Measurements from ENCODE around the gene FMNL2.

The FMNL2 gene

DNA sequence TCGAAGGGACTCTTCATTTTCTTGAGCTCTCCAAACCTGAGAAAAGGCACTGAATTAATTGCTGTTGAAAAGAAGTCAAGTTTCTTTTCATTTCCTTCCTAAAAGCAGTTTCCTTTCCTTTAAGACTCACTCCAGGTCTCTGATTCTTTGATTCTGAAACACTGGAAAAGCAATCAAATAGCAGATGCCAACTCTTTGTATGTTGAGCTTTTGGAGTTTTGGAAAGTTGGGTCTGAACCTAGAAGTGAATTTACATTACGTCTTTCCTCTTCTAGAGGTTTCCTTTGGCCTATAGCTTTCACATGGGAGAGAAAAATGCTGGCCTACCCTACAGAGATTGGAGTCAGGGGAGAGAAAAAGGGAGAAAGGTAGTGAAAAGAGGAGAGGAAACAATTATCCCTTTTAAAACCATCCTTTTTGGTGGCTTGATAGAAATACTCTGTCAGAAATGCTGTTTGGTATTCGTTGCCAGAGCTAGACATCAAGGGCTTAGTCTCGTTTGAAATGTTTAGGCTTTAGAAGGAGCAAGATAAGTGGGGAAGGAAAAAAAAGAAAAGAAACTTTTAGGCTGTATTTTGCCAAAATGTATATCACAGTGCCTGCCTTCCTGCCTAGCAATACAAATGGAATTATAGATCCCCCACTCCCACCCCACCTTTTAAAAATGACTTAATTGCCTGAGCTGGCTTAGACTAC, 194.6 kb downstream of the FMNL2 start:
- H3K27ac ChIP-seq: no peak overlapping the region

DNA sequence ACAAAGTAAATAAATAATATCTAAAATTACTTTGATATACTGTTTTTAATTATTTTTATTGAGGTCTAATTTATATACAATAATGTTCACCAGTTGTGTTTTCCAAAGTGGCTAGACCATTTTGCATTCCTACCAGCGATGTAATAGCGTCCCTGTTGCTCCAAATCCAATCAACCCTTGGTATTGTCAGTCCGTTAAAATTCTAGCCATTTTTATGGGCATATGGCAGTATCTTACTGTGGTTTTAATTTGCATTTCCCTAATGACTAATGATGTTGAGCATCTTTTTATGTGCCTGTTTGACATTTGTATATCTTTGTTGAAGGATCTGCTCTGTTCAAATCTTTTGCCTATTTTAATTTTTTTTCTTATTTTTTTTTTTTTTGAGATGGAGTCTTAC, 197.3 kb downstream of the FMNL2 start:
- no peak overlapping the region for H3K27ac ChIP-seq
- no peak overlapping the region for H3K4me3 ChIP-seq

More for the DNA sequence above, 194.6 kb downstream of the FMNL2 start:
- H3K4me3 ChIP-seq: no peak overlapping the region

DNA sequence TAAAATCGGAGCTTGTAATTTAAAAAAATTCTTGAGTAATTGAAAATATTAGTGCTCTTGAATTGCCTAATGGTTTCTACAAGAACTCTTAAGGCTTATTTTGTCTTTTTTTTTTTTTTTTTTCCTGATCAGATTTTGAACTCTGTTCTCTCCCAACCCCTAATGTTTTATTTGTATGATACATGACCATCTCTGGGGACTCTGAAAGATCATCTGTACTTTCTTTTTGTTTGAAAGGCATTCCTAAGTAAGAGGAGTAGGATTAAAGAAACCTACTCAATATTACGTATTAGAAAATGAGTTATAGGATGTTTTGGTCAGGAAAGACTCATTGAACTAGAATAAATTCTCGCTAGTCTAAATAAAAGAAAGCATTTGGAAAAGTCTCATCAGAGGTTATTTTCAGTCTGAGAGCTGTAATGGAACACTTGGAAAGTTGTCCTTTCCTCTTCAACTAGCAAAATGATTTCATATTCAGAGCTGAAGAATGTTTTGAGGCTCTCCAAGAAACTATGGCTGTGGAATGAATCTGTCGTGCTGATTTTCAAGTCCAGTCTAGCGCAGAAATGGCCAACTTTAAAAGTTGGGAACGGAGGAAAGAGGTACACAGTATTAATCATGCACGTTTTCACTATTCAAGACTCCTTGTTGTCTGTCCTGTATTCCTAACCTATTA, 199.6 kb downstream of the FMNL2 start:
- H3K27ac ChIP-seq: peak overlapping the region in 4 of 21 experiments; percentile 8 to 30 (median 20)
- H3K4me3 ChIP-seq: no peak overlapping the region

DNA sequence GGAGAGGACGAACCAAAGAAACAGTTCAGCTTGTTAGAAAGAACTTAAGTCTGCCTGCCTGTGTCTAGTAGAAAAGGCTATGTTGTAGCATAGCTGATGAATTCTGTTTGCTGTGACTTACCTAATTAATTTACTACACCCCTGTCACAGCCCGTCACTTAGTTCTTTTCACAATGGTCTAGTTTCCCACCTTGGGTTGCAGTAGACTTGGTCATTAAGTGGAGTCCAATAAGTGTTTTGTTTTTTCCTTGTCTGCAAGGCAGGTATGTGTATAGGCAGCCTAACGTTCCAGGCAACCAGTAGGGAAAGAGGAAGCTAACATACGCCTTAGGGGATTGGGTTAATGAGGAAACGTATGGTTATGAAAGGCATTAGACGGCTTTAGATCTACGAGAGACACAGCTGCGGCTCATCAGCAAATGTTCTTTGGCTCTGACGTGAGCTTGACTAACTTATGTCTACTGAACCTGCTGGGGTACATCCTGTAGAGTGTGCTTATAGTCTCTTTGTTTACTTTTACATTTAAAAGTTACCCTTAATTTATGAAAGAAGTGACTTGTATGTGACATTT, 202.2 kb downstream of the FMNL2 start:
- Histone ChIP-seq H3K4me3 (no peak overlapping the region), H3K27ac (no peak overlapping the region)

DNA sequence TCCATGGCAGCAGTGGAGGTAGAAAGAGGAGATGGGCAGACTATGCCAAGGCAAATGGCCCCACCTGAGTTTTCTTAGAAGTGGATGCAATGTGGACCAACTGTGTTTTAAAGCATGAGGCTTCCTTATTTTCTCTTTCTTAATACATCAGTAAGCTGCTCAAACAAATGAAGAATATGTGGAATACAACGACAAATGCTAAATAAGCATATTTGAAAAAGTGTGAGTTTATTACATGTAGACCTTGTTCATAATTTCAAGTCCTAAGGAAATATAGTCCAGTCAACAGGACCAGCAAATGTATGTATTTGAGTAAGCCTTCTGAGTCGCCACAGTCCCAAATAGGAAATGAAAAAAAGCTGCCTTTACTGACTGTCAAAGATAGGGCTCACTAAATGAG, 204.4 kb downstream of the FMNL2 start:
- H3K27ac ChIP-seq: no peak overlapping the region
- no peak overlapping the region for H3K4me3 ChIP-seq

DNA sequence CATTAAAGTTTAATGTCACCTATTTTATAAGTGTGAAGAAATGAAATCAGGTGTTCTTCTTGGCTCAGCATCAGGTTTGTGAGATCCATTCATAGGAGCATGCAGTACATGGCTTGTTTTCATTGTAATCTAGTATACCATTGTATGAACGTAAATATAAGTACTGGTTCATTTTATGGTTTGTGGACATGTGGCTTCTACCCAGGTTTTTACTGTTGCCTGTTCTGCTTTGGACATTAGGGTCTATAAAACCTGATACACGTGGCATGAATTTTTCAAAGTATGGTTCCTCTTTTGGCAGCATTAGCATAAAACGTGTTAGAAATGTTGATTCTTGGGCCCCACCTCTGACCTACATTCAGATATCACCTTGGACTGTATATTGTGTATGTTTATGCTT, 206.7 kb downstream of the FMNL2 start:
- Histone ChIP-seq H3K27ac (no peak overlapping the region), H3K4me3 (no peak overlapping the region)

DNA sequence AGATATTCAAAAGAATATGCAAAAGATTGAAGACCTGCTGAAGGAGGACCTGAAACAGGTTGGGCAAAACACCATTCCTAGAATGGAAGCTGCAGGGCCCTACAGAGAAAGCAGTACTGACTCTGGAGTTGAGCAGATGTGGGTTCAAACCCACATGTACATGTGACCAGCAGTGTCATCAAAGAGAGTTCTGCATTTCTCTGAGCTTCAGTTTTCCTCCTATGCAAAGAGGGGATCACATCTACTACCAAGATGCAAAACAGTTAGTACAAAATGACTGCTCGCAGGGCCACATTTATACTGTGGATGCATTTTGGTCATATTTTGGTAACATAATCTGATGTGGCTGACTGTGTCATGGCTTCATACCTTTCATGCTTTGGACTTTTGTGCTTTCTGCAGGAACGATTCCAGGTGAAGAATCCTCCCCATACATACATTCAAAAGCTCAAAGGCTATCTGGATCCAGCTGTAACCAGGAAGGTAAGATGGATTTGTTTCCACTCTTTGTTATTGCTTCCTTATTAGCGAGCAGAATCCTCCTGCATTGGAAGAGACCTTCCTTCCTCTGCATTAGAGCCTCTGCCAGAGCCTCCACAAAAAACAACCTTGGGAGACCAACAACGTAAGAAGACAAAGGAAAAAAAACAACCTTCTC, 207.5 kb downstream of the FMNL2 start:
- Histone ChIP-seq H3K4me3 (no peak overlapping the region), H3K27ac (peak overlapping the region in 4 of 21 experiments; percentile 6 to 61 (median 50))

DNA sequence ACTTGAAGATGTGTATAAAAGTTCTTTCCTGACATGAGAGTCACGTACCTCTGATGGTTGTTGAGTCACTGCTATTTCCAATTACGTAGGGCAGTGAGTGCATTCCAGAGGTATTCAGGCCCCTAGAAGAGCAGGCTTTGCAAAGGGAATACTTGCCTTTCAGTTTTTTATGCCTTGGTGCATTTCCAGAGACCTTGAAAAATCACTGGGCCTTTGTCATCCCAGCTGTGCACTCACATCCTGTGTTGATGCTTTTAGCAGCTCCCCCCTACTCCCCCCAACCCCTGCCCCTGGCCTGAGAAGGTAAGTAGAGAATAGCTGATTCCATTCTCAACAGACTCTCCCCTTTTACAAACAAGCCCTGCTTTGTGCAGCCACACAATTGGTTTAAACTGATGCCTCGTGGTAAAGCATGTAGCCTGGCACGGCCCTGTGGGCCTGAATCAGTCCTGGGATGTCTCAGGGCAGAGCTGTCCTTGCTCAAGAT, 208.1 kb downstream of the FMNL2 start:
- peak overlapping the region in 5 of 21 experiments; percentile 2 to 61 (median 48) for H3K27ac ChIP-seq

DNA sequence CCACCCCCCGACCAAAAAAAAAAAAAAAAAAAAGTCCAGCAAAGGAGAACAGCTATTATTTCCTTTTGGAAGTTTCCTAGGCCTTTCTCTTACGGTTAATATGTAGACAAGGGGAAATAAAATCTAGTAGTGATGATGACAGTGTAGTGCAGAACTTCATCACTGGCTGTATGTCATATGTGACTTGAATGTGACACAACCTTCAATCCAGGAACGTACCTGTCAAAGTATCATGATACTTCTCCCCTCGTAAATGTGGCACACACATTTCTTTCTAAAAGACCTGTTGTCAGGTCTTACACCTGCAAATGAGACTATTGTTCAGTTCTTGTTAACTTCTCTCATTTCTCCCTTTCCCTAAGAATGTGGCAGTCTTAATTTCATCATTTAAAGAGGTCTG, 208.7 kb downstream of the FMNL2 start:
- Histone ChIP-seq H3K4me3 (no peak overlapping the region), H3K27ac (peak overlapping the region in 2 of 21 experiments; percentile 7 to 61)

More for the DNA sequence above, 208.1 kb downstream of the FMNL2 start:
- no peak overlapping the region for H3K4me3 ChIP-seq

DNA sequence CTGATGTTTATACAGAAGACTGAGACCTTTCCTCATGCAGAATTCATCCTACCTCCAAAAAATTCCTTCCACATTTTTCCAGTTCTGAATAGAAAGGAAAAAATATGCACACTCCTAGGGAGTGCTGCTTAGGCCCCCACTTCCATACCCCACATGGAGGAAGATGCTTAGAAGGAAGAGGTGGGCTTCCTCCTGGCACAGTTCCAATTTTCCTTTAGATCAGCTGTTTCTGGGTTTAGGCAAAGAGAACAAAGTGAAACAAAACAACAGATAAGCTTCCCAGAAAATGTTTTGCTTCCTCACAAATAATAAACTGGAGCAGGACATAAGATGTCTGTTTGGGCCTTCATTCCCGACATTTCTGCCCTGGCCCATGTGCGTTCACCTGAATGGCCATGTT, 209.7 kb downstream of the FMNL2 start:
- Histone ChIP-seq H3K4me3 (no peak overlapping the region), H3K27ac (no peak overlapping the region)

DNA sequence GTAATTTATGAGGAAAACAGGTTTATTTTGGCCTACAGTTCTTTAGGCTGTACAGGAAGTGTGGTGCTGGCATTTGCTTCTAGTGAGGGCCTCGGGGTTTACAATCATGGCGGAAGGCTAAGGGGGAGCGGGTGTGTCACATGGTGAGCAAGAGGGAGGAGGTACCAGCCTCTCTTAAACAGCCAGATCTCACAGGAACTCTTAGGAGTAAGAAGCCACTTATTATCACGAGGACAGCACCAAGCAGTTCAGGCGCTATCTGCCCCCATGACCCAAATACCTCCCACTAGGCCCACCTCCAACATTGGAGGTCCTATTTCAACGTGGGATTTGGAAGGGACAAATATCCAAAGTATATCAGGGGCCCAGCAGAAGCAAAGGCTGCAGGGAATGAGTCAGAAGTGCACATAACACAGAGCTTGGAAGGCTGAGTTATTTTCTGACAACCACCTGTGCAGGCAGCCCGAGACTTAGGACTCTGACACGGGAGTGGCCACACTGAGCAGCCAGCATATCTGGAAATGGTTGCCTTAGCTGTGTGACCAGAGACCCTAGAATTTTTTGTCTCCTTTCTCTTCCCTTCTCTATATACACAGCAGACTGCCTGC, 211.4 kb downstream of the FMNL2 start:
- Histone ChIP-seq H3K27ac (peak overlapping the region in 1 of 21 experiments; percentile 36), H3K4me3 (no peak overlapping the region)

DNA sequence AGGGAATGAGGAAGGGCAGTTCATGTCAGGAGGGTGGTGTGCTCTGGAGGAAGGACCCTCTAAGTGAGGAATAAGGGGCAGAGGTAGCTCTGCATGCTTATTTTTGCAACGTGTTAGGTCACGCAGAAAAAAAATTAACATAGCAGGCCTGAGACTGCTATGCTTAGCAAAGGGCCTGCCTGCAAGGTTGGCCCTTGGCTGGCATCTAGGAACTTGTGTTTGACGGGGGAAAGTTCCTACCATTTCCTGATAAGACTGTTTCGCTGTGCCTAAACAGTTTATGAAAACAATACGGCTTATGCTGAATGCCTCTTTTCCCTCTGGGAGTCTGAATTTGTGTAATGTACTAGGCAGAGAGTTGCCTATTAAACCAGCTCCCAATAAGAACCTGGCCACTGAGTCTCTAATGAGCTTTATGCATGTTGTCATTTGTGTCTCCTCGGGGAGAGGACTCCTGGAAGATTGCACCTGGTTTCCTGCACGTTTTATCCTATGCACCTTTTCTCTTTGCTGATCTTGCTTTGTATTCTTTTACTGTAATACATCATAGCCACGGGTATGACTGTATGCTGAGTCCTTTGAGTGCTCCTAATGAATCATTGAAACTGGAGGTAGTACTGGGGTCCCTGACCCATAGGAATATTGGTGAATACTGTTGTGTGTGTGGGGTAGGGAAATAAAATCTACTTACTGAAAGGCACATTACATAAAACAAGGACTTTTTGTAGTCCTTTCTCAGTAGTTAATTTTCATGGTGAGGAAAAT, 213.3 kb downstream of the FMNL2 start:
- no peak overlapping the region for H3K4me3 ChIP-seq
- no peak overlapping the region for H3K27ac ChIP-seq

DNA sequence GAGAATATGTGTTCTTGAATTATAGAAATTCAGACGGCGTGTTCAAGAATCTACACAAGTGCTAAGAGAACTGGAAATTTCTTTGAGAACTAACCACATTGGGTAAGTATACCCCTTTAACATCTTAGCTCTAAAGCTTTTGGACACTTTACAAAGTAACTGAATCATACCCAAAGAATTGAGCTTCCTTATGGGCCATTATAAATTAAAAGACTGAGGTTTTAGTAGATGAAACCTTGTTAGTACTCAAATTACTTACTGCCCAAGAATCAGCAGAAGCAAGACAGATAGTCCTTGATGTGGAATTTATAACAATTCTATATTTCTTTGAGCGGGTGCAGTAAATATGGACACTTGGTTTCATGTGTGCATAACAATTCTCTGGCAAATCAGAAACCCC, 214.0 kb downstream of the FMNL2 start:
- H3K4me3 ChIP-seq: no peak overlapping the region
- H3K27ac ChIP-seq: no peak overlapping the region

DNA sequence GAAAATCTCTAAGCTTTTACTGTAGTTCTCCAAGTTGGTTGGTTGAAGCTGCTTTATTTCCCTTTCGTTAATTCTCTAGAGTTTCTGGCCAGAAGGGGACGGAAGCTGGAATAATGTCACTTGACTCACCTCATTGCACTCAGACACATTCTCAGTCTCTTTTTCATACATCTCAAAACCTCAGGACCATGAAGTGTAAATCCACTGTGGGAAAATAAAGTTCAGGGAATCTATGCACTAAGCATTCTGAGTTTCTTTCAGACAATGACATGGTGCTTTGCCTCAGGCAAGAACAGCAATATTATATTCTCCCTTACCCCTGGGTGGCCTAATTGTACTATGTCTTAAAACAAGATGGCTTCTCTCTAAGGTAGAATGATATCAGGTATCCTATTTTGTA, 214.4 kb downstream of the FMNL2 start:
- Histone ChIP-seq H3K27ac (no peak overlapping the region), H3K4me3 (no peak overlapping the region)

DNA sequence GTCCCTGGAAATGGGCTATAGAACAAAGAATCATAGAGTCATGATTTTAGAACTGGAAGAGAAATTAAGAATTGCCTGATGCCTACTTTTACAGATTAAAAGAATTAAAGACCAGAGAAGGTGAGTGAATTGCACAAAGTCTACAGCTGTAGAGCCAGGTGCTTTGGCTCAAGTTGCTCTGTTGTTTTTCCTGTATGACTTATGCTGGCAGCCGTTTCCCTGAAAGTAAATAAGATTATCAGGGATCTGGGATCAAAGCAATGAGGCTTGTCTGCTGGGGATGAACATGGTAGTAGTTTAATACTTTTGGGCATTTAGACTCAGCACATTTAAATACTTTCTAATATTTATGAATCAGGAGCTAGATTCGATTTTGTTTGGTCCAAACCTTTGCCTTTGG, 215.4 kb downstream of the FMNL2 start:
- H3K4me3 ChIP-seq: no peak overlapping the region
- no peak overlapping the region for H3K27ac ChIP-seq

DNA sequence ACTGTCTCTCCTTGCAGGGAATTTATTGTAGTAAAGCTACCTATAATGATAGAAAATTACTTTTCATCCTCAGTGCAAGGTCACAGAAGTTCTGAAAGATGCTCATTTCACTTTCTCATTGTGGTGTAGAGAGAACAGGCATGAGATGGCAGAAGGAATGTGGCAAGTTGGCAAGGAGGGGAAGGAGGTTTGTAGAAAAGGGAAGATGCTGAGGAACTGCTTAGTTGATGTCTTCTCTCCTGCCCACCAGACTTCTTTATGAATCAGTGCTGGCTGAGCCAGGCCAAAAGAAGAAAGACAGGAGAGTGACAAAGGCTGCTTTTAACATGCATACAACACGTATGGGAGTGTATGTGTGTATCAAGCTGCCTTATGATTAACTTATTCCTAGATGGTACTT, 217.9 kb downstream of the FMNL2 start:
- no peak overlapping the region for H3K4me3 ChIP-seq
- no peak overlapping the region for H3K27ac ChIP-seq

DNA sequence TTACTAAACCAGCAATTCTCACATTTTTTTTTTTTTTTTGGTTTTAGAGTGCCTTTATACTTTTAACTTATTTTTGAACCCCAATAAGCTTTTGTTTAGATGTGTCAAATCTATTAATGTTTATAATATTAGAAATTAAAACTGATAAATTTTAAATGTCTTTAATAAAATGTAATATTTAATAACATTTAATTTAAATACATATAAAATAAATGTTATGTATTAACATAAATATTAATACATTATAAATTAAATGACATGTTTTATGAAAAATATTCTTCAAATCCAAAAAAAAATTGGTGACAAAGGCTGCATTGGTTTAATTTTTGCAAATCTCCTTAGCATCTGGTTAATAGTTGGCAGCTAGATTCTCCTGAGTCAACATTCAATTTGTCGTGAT, 218.5 kb downstream of the FMNL2 start:
- Histone ChIP-seq H3K4me3 (no peak overlapping the region), H3K27ac (no peak overlapping the region)

DNA sequence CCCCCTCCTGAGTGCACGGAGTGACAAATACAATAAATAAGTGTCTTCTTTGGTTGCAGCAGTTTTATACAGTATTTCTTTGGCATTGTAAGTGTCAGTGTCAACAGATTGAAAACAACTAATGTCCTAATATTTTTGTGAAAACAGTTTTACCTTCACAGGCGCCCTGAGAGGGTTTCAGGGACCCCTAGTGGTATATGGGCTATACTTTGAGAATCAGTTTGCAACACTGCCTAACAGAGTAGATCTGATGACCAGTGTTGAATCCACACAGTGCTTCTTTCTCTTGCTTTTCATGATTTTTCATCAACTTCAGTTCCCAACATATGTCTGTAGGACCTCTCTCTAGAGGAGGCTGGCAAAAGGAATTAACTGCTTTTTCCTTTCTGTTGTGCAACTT, 220.1 kb downstream of the FMNL2 start:
- Histone ChIP-seq H3K4me3 (no peak overlapping the region), H3K27ac (no peak overlapping the region)

DNA sequence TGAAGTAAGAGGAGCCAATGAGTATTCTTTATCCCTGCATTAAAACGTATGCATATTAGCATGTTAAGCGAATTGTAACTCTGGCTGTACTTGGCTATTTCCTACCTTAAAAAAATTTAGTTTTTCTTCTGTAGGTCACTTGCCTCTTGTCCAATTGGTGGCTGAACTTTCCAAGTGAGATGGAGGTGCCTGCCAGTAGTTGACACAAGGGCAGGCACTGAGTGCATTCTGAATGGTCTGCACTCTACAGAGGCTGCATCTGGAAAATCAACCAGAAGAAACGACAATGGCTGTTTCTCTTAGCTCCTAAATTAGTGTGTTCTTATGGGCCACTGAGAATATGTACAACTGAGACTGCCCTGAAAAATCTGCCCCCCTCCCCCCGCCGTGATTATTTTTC, 221.5 kb downstream of the FMNL2 start:
- Histone ChIP-seq H3K4me3 (no peak overlapping the region), H3K27ac (no peak overlapping the region)
